GM21619 (cell line): ENCODE measurements around the gene PRADC1.
"Not testable (repeated sequence)": the region's sequence is repeated elsewhere in the genome, so short reads cannot be mapped to it uniquely, and the experiment has no call there.

Experiments
- ATAC-seq: cut with Tn5 transposase; IDR thresholded peaks from one replicate; pipeline ENCODE4 v1.9.1; 2021; ENCODE audit not compliant: unreplicated experiment

The PRADC1 gene

GRCh38 chr2:73233154-73233931 lies at the start of gene PRADC1:
TSS of gene PRADC1 (minus strand) at chr2:73233239. CDS start at chr2:73233160, 79 bp downstream.
- ATAC-seq = peak; percentile 90

- ATAC-seq = no peak
These were observed 48.2 kb upstream of the PRADC1 start for GRCh38 chr2:73281244-73281643.

GRCh38 chr2:73279852-73280251 lies 46.8 kb upstream of the PRADC1 start:
- ATAC-seq = no peak

- no peak for ATAC-seq
These were observed 39.2 kb upstream of the PRADC1 start for GRCh38 chr2:73272270-73272669.

GRCh38 chr2:73269686-73270465 lies 36.8 kb upstream of the PRADC1 start:
- no peak for ATAC-seq

- ATAC-seq = peak; percentile 79
These were observed 36.0 kb upstream of the PRADC1 start for GRCh38 chr2:73268830-73269685.

GRCh38 chr2:73268366-73268829 lies 35.4 kb upstream of the PRADC1 start:
- no peak for ATAC-seq

GRCh38 chr2:73267008-73267407 lies 34.0 kb upstream of the PRADC1 start:
- ATAC-seq = no peak

GRCh38 chr2:73266061-73266901 lies 33.2 kb upstream of the PRADC1 start:
- no peak for ATAC-seq

GRCh38 chr2:73265298-73266060 lies 32.4 kb upstream of the PRADC1 start:
- no peak for ATAC-seq

- ATAC-seq = no peak
These were observed 31.7 kb upstream of the PRADC1 start for GRCh38 chr2:73264783-73265182.

- no peak for ATAC-seq
These were observed 31.2 kb upstream of the PRADC1 start for GRCh38 chr2:73264332-73264606.

- ATAC-seq = no peak
These were observed 30.7 kb upstream of the PRADC1 start for GRCh38 chr2:73263540-73264331.

- ATAC-seq = not testable (repeated sequence)
These were observed 29.8 kb upstream of the PRADC1 start for GRCh38 chr2:73262691-73263429.

GRCh38 chr2:73262108-73262651 lies 29.1 kb upstream of the PRADC1 start:
- ATAC-seq = no peak

GRCh38 chr2:73260338-73260984 lies 27.4 kb upstream of the PRADC1 start:
- no peak for ATAC-seq

GRCh38 chr2:73259704-73260337 lies 26.8 kb upstream of the PRADC1 start:
- ATAC-seq = no peak
